IPS-NIHi7 (cell line): ENCODE measurements around the gene CGB5.
A peak's percentile ranks its signal among the peaks of the same experiment; 100 is the strongest.
"Not testable (repeated sequence)": the region's sequence is repeated elsewhere in the genome, so short reads cannot be mapped to it uniquely, and the experiment has no call there.

ENCODE experiments used
- DNase-seq: peaks from one replicate; pipeline ENCODE4 v3.0.0; 2012; ENCODE audit warnings: mixed read lengths; ENCODE audit errors: extremely low spot score

Gene CGB5

GRCh38 chr19:49043548-49043947, at the start of gene CGB5:
TSS of gene CGB5 (plus strand) at chr19:49043848. CDS start at chr19:49044210, 362 bp downstream.
- not testable (repeated sequence) for DNase-seq

DNA sequence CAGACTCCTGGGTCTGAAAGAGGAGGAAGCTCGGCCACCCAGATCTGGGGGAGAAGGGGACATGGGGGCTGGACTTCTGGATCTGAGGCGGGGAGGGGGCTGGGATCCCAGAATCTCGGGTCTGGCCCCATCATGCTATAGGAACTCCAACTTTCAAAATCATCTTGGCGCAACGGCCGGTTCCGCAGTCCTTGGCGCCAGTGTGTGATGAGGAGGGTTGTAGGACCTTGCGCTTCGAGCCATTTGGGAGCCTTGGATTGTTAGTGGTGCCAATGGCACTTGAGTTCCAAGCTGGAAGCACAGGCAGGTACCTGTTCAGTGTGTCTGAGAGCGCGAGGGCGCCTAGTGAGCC, 49.6 kb upstream of the CGB5 start:
- DNase-seq: no peak

DNA sequence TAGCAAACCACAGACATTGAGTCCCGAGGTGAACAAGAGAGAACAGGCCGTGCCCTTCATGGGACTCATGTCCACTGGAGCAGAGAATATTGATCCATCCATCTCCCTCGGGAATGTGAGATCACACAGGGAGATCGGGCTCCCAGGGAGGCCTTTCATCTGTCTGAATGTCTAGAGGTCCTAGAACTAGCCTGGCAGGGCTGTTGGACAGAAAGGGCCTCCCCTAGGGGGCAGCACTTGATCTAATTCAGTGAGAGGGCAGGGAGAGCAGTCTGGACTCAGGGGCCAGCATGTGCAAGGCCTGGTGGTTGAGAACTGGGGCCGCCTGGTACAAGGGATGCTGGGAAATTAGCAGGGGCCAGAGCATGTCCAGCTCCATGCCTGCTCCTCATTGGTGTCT, 45.7 kb upstream of the CGB5 start:
- DNase-seq: peak; percentile 72

DNA sequence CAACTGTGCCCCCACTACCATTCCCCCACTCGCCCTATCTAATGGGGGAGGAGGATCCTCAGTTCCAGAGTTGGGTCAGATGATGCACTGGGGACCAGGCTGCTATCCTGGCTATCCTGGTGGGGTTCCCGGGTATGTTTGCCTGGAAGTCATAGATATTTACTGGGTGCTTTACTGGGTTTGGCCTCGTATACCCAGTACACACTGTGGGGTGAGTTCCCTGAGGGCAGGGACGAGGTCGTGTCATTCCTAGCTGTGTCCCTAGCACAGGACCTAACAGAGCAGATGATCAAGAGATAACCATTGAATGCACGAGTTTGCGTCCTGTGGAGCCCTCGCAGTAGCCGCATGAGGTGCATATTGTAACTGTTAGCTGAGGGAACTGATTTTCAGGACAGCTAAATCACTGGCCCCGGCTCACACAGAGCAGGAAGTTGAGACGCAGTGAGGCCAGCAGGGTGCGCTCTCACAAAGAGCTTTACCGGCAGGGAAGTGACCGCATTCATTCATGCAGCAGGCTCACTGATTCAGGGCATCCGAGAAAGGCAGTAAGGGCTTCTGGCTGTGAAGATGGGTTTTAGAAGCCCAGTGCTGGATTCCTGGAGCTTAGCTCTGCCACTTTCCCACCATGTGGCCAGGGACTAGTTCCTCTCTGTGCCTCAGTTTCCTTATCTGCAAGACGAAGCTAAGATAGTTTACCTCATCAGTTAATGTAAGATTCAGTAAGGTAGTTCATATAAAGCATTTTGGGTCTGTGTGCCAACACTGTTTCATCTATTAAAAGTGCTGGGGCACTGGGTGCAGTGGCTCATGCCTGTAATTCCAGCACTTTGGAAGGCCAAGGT, 43.9 kb upstream of the CGB5 start:
- peak; percentile 84 for DNase-seq

GRCh38 chr19:49004133-49004532, 39.5 kb upstream of the CGB5 start:
- no peak for DNase-seq

DNA sequence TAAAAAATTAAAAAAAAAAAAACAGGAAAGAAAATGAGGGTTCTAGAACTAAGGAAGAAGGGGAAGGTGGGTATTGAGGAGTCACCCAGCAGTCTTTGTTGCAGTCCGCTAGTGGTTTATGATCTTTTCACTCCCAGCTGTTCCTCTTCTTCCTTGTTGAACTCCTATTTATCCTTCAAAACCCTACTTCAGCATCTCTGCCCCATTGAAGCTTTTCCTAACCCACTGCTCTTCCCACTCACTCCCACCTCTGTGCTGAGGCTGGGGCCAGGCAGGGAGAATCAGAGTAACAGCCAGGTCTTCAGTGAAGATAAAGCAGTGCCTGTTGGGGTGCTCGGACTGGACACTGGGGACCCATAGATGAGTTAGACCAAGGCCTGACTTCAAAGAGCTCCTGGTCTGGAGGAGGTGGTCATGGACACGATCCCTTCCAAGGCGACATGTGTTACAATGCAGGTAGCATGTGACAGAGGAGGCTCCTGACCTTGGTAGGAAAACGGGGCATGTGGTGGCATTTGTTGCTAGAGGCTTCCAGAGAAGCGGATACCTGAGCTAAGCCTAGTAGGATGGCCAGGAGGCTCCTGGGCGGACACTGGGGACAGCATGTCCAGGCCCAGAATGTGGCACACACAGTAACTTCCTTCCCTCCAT, 38.6 kb upstream of the CGB5 start:
- DNase-seq: no peak

- DNase-seq: no peak
Measured at GRCh38 chr19:49006905-49007304, 36.7 kb upstream of the CGB5 start.

GRCh38 chr19:49009828-49010227, 33.8 kb upstream of the CGB5 start:
- no peak for DNase-seq

- DNase-seq: no peak
Measured at GRCh38 chr19:49010453-49010852, 33.2 kb upstream of the CGB5 start.

GRCh38 chr19:49011194-49011593, 32.5 kb upstream of the CGB5 start:
- DNase-seq: no peak

- DNase-seq: no peak
Measured at GRCh38 chr19:49014123-49014869, 29.4 kb upstream of the CGB5 start.

DNA sequence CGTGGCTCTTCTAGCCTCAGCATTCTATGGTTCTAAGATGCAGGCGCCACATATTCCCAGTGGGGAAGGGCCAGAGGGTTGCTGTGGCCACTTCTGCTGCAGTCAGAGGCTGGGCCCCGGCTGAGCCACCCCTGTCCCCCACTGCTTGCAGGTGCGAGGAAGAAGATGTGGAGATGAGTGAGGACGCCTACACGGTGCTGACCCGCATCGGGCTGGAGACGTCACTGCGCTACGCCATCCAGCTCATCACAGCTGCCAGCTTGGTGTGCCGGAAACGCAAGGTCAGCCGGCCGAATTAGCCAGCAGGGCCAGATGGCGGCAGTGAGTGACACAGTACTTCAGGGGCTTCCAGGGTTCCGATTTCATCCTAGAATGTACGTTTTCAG, 28.8 kb upstream of the CGB5 start:
- no peak for DNase-seq

DNA sequence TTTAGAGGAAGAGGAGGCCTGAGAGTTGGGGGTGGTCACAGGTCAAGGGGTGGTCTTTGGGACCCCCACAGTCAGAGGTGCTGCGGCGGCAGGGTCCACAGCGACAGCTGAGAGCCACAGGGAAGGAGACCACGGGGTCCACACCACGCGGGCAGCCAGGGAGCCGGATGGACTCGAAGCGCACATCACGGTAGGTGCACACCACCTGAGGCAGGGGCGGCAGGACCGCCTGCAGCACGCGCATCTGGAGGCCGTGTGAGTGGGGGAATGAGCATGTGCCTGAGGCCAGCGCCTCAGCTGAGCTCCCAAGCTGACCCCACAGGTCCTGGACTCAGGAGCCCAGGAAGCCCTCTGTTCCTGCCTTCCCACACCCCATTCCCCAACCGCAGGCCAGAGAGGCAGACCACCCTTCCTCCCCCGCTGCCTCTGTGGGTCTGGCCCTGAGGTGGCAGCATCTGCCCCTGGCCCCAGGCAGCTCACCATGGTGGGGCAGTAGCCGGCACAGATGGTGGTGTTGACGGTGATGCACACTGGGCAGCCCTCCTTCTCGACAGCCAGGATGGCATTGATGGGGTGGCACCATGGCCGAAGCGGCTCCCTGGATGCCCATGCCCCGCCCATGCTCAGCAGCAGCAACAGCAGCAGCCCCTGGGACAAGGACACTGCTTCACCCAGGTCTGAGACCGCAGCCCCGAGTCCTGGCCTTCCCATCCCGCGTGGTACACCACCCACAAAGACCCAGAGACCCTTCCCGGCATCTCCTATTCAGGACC, 27.4 kb upstream of the CGB5 start:
- DNase-seq: no peak

GRCh38 chr19:49017041-49017665, 26.5 kb upstream of the CGB5 start, which contains the start of gene LHB:
TSS of gene LHB (minus strand) at chr19:49017091. CDS start at chr19:49017081, 10 bp downstream.
- no peak for DNase-seq

DNA sequence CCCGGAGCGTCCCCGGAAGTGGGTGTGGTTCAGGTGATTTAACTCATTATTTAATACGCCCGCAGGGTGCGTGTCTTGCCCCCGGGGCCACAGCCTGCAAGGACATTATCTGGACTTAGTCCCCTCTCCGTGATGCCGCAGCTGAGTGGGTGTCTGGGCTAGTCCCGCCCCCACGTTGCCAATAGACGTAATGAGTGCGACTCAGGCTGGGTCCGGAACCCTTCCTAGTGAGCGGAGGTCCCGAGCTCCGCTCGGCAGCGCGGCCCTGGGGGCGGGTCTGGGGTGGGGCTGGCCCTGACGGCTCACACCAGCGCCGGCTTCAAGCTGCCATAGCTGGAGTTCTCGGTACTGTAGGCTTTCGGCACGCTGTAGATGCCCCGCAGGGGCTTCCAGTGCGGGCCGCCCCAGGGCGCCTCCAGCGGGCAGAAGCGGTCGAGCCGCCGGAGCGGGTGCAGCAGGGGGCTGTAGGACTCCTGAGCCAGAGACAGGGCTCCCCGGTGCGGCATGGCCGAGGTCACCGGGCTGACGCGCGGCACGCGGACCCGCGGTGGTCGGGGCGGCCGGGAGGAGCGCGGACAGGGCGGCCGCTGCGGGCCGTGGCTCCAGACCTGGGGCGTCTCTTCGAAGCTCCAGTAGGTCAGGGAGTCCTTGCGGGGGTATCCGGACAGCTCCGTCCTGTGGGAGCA, 25.8 kb upstream of the CGB5 start:
- DNase-seq: peak; percentile 85

DNA sequence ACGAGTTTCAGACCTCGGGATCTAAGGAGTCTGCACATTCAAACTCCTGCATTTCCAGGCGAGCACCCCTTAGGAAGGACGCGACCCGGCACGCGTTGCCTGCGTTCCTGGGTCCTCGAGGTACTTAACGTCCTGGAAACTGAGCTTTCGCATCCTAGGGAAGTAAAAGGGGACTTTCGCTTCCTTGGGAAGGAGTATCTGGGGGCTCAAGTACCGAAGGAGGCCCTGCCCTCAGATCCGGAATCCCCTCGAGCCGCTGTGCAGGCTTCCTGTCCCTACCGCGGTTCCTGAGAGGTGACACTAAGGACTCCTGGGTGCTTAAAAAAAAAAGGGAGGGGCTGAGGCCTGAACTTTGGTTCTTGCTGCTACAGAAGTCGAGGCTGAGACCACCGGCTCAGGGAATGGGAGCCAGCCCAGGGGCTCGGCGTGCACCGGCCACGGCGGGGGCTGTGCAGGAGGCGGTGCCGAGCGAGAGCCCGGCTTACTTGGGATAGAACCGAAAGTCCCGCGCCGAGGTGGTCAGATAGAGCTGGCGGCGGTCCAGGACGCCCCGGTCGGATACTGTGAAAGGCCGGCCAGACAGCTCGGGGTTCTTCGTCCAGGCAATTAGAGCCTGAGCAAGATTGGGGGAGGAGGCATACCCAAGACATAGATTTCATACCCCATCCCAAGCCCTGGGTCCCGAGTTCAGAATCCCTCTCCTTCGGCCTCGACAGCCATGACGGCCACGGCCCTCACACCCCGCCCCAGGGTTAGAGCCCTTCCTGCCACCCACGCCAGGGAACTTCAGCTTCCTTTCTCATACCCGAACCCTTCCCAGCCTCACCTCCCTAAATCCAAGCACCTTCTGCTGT, 25.0 kb upstream of the CGB5 start:
- DNase-seq: not testable (repeated sequence)

DNA sequence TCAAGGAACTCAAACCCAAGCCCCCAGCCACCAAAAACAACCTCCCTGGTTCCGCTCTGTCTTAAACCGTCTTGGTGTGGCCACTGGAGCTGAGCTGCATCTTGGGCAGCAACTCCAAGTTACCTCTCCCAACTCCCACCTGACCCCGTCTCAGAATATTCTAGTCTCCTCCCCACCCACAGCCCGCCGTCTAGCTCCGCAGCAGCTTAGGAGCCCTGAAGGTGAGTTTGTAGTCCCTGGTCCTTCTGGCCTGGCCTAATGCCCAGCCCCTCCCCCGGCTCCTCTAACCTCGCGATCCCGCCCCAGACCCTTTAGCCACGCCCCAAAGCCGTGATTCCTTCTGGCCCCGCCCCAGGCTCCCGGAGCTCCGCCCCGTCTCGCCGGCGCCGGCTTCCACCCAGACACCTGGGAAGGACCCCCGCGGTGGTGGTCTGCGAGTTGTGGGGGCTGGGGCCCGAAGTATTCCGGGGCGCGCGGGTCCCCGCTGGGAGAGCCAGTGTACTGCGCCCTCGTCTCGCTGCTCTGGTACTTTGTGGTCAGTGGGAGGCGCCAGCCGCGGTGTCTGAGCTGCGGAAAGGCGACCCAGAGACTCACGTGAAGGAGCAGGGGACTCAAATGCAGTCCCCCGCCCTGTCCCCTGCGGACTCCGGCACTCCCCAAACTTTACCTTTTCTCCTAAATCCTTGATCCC, 24.3 kb upstream of the CGB5 start:
- peak; percentile 79 for DNase-seq

GRCh38 chr19:49020342-49020741, 23.3 kb upstream of the CGB5 start:
- peak; percentile 41 for DNase-seq
